ENCODE results near the gene GMEB1.
A peak's percentile ranks its signal among the peaks of the same experiment; 100 is the strongest.
"Not testable (repeated sequence)": the region's sequence is repeated elsewhere in the genome, so short reads cannot be mapped to it uniquely, and the experiment has no call there.

GMEB1 gene

DNA sequence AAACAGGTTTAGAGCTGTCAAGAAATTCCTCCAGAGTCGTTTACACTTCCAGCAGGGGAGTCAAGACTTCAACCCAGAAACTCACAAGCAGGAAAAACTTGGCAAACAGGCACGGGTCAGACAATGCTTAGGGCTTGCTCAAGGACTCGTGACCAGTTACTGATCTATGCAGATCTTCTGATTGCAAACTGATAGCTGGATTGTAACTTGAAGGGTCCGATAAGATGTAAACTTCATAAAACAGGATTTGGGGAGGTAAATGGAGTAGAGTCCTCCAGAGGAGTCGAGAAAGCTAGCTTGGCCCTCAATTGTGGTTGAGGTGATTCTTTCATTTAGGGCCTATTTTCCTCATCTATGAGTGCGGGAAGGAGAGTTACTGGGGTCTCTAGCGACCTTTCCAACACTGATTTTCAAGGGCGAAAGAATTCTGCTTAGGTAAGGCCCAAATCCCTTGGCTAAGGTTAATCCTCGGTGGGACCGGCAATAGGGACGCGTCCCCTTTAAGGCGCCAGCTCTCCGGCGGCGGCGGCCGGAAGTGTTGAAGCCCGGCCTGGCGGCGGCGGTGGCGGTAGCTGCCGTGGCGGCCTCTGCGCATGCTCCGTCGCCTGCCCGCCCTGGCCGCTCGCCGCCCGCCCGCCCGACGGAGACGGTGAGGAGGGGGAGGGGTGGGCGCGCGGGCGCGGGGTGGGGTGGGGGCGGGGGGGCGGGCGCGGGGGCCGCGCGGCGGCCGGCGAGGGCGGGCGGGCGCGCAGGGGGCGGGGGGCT lies at the start of gene GMEB1:
Gene GMEB1, plus strand, starts transcription at position 594 of the 765 bp plus-strand sequence. CDS start 14,829 bp downstream, outside the sequence.
- DNase-seq, result no peak

DNA sequence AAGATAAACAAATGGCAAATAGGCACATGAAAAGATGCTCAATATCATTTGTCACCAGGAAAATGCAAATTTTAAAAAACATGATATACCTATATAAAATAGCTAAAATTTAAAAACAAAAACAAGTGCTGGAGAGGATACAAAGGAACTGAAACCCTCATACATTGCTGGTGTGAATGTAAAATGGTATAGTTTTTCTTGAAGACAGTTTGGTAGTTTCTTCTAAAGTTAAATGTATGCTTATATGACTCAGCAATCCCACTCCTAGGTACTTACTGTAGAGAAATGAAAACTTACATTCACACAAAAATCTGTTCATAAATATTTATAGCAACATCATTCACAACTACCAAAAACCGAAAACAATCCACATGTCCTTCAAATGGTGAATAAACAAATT lies 36.9 kb upstream of the GMEB1 start:
- DNase-seq, result no peak

DNA sequence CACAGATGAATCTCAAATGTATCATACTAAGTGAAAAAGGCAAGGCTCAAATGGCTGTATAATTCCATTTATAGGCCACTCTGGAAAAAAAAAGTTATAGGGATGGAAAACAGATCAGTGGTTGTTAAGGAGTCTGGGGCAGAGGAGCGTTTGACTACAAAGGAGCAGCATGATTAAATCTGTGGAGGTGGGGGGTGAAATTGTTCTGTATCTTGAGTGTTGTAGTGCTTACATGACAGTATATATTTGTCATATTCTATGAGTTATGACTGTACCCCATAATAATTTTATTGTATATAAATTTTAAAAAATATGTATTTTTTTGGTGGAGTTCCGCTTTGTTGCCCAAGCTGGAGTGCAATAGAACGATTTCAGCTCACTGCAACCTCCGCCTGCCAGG lies 36.0 kb upstream of the GMEB1 start:
- DNase-seq, result no peak

DNA sequence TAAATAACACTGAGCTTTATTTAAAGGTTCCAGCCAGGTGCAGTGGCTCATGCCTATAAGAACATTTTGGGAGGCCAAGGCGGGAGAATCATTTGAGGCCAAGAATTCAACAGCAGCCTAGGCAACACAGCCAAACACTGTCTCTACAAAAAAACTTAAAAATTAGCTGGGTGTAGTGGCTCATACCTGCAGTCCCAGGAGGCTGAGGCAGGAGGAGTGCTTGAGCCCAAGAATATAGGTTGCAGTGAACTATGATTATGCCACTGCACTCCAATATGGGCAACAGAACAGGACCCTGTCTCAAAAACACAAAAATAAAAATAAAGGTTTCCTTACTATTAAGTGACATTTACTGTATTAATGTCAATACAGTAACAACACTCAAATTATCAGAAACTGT lies 27.8 kb upstream of the GMEB1 start:
- DNase-seq, result no peak

DNA sequence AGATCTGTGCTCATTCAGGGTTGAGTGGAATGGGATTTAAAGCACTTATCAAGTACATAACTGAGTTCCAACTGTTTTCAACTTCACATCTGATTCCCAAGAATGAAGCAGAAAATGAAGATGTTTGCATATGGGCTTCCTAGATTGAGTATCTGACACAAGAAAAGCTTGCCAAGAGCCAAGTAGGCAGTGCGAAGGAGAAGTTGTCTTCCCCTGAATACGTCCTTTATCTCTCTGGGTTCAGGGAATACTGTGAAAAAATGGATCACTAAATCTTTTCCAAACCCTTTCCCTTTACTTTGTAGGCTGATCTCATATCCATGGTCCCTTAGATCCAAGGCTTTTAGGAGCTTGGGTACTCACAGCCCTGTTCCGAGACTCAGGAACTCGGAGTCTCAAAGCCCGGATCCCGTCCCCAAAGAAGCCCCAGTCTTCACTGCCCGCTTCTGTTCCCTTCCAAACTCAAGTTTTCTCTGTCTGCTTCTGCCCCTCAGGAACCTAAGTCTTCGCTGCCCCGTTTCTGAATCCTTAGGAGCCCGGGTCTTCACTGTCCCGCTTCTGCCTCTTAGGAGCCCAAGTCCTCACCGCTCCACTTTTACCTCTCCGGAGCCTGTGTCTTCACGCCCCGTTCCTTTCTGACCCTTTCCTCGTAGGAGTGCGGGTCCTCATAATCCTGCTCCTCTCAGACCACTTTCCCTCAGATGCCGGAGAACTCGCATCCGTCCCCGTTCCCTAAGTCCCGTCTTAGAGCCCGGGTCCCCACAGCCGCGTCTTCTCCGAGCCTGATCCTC lies 26.3 kb upstream of the GMEB1 start:
- DNase-seq, result no peak

DNA sequence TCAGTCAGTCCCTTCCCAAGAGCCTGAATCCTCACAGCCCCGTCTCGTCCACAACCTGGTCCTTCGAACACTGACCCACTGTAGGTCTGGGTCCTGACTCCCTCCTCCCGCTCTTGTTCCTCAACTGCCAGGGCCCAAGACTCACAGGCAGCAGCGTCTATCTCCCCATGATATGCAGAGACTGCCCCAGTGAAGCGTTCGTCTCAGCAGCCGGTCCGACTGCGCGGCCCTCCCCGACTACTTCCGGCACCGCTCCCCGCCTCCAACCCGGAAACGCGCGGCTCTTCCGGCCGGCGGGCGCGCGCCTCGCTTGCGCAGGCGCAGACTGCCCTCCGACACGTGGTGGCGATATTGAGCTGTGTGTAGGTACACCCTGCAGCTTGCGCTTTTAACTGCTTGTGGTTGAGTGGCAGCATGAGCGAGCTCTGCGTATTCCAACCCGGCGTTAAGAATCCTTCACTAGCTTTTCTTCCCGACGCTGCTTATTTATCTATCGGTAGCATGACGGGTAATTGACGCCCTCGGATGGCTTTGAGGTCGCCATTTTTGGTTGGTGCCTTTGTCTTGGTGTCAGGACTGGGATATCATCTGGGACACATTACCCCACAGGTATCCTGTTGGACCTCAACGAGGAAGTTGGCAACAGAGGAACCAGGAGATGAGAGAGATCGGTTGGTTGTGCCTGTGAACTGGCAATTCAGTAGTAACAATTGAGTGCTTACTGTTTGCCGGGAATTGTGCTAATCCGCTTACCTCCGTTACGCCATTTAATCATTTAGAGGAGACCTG lies 25.5 kb upstream of the GMEB1 start, which contains the start of gene TAF12:
Gene TAF12, minus strand, starts transcription at position 221 of the 789 bp plus-strand sequence. CDS start 20,986 bp downstream, outside the sequence.
- DNase-seq, result peak; percentile 77

DNA sequence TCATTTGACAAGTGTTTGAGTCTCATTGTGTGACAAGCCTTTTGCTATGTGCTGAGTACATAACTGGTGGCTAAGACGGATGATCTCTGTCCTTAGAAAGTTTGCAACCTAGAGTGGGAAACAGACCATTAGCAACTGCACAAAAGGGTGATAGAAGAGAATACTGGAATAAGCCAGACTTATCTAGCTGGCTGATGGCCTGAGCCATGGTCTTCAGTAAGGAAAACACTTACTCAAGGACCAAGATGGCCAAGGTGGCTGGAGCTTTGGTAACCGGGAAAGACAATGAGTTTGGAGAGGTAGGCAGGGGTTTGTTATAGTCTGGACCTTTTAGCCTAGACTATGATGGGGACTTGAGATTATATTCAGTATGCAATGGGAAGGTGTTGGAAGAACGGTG lies 24.1 kb upstream of the GMEB1 start:
- no peak for DNase-seq

GRCh38 chr1:28645406-28645805 lies 23.2 kb upstream of the GMEB1 start:
- not testable (repeated sequence) for DNase-seq

DNA sequence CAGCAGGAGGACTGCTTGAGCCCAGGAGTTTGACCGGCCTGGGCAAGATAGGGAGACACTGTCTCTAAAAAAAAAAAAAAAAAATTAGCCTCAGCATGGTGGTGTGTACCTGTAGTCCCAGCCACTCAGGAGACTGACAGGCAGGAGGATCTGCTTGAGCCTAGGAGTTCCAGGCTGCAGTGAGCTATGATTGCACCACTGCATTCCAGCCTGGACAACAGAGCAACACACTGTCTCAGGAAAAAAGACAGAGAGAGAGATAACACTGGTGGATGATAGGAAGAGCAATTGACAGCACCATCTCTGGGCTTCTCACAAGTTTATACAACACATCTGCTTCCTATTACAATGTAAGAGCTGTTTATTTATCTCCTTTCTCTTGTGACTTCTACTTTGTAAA lies 22.5 kb upstream of the GMEB1 start:
- DNase-seq, result no peak

GRCh38 chr1:28648008-28648473 lies 20.5 kb upstream of the GMEB1 start:
- peak; percentile 88 for DNase-seq

- peak; percentile 92 for DNase-seq
Measured at GRCh38 chr1:28648474-28649198, 19.9 kb upstream of the GMEB1 start, which contains the start of gene RNU11. Gene RNU11, plus strand, starts transcription at chr1:28648600.

DNA sequence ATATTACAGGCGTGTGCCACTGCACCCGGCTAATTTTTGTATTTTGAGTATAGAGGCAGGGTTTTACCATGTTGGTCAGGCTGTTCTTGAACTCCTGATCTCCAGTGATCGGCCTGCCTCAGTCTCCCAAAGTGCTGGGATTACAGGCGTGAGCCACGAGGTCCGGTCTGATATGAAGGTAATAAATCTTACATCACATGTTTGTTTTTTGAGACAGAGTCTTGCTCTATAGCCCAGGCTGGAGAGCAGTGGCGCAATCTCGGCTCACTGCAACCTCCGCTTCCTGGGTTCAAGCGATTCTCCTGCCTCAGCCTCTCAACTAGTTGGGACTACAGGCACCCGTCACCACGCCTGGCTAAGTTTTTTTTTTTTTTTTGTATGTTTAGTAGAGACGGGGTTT lies 15.5 kb upstream of the GMEB1 start:
- not testable (repeated sequence) for DNase-seq

GRCh38 chr1:28653870-28654269 lies 14.7 kb upstream of the GMEB1 start:
- not testable (repeated sequence) for DNase-seq

- DNase-seq, result not testable (repeated sequence)
Measured at GRCh38 chr1:28655448-28656311, 12.9 kb upstream of the GMEB1 start.

- DNase-seq, result no peak
Measured at GRCh38 chr1:28656335-28656734, 12.2 kb upstream of the GMEB1 start.

DNA sequence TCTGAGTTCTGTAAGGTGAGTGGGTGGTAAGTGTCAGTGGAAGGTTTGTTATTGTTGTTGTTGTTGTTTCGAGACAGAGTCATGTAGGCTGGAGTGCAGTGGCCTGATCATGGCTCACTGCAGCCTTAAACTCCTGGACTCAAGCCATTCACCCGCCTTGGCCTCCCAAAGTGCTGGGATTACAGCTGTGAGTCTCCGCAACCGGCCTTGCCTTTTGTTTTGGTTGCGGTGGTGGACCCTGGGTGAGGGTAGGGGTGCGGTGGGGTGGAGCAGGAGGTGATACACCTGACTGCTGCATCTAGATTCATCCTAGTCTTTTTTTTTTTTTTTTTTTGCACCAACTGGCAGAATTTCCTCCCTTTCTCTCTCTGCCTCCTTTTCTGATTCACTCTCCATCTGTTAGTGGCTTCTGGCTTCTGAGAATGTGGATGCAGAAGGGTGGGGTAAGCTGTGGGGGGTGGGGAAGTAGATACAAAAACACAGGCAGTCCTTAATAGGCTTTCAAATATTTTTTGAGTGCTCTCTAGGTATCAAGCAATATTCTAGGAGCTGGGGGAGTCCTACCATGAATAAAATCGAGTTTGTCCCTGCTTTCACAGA lies 4.6 kb upstream of the GMEB1 start:
- no peak for DNase-seq

DNA sequence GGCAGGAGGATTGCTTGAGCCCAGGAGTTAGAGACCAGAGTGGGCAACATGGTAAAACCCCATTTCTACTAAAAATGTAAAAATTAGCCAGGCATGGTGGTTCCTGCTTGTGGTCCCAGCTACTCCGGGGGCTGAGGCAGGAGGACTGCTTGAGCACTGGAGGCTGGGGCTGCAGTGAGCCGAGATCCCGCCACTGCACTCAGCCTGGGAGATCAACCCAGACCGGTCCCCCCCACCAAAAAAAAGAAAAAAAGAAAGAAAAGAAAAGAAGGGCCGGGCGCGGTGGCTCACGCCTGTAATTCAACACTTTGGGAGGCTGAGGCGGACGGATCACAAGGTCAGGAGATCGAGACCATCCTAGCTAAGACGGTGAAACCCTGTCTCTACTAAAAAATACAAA lies 1.8 kb upstream of the GMEB1 start:
- DNase-seq, result no peak

DNA sequence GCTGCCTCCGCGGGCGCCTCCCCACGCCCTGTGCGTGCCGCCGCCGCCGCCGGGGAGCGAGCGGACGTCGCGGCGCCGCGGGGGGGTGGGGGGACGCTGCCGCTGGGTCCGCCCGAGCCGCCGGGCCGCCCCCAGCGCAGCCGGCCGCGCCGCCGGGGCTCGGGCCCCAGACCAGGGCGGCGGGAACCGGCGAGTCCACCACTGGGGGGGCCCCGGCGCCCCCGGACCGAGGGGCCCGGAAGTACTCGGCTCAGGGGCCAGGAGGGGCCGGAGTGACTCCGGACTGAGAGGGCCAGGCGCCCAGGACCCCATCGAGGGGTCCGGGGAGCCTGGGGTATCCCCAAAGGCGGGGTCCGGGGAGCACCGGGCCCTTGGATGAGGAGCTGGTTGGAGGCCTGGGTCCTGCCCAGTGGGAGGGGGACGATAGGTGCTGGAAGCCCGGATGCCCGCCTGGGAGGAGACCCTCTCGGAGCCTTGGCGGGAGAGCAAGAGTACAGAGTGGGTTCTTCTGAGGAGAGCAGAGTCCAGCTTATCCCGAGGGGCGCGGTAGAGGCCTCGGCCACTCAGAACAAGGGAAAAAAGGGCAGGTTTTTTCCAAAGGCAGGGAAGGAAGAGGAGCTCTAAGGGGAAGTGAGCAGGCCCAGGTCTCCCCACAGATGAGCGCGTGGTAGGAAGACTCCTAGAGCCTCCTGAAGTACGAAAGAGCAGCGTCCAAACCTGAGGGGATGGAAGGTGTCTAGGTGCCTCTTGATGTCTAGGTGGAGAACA lies 556 bp downstream of the GMEB1 start:
- no peak for DNase-seq

- DNase-seq, result no peak
Measured at GRCh38 chr1:28671254-28671780, 2.7 kb downstream of the GMEB1 start.

- not testable (repeated sequence) for DNase-seq
Measured at GRCh38 chr1:28672971-28673370, 4.4 kb downstream of the GMEB1 start.
